ENCODE data around the gene SUSD6. TPM values are rescaled to one million over a fixed set of nuclear protein-coding genes. Genes with fewer than 3 reads are reported as not detected.

The SUSD6 gene
- total and polyA plus RNA-seq, 8 donors = 8.9 to 41.9 (median 20.3) TPM

GRCh38 chr14:69571449-69572029, 39.9 kb upstream of the SUSD6 start:
- Histone ChIP-seq H3K4me1 (peaks cover 0 to 7% (median 6%) of the 10 kb centered on the region in 3 donors), H3K9me3 (no peaks in the 10 kb centered on the region), H3K4me3 (peak overlapping the region; percentile 12 to 52 (median 30)), H3K27me3 (peaks cover 0 to 39% (median 4%) of the 10 kb centered on the region in 4 donors), H3K27ac (no peak overlapping the region), H3K36me3 (no peaks in the 10 kb centered on the region)
- FAIRE-seq = no peak
- ATAC-seq = peak; percentile 6 to 39 (median 18)
- intact Hi-C loops (cut with DNase I) = no loop called here
- no peak for TF ChIP-seq CTCF (IDR thresholded peaks at IDR 0.05)
- peak in 2 of 6 donors; percentile 61 to 69 for DNase-seq
- WGBS, 2 donors = 14 to 18% methylated on average over 51 to 62 of the region's 62 CpGs

GRCh38 chr14:69572030-69572840, 39.2 kb upstream of the SUSD6 start:
- no peaks in the 10 kb centered on the region for H3K36me3 ChIP-seq
- WGBS, 2 donors = 10 to 15% methylated on average over 88 to 112 of the region's 112 CpGs
- peak overlapping the region; percentile 12 to 52 (median 30) for H3K4me3 ChIP-seq
- no peaks in the 10 kb centered on the region for H3K9me3 ChIP-seq
- no peak overlapping the region for H3K27ac ChIP-seq
- H3K27me3 ChIP-seq = peaks cover 0 to 39% (median 4%) of the 10 kb centered on the region in 4 donors
- peaks cover 0 to 7% (median 6%) of the 10 kb centered on the region in 3 donors for H3K4me1 ChIP-seq
- FAIRE-seq = no peak
- intact Hi-C loops (cut with DNase I) = no loop called here
- peak in 5 of 6 donors; percentile 14 to 74 (median 42) for DNase-seq
- ATAC-seq = peak; percentile 48 to 69 (median 58)
- no peak for TF ChIP-seq CTCF (IDR thresholded peaks at IDR 0.05)

- intact Hi-C loops (cut with DNase I) = no loop called here
- no peak for TF ChIP-seq CTCF (IDR thresholded peaks at IDR 0.05)
- ATAC-seq = no peak
- no peak for FAIRE-seq
- peak overlapping the region in 1 of 4 donors; percentile 52 for H3K4me3 ChIP-seq
- H3K9me3 ChIP-seq = no peaks in the 10 kb centered on the region
- H3K4me1 ChIP-seq = peaks cover 0 to 7% (median 6%) of the 10 kb centered on the region in 3 donors
- no peak for DNase-seq
- H3K27ac ChIP-seq = no peak overlapping the region
- WGBS, 2 donors = 31 to 33% methylated on average over 36 to 40 of the region's 40 CpGs
- H3K27me3 ChIP-seq = peaks cover 0 to 39% (median 4%) of the 10 kb centered on the region in 4 donors
- no peaks in the 10 kb centered on the region for H3K36me3 ChIP-seq
Measured at GRCh38 chr14:69572841-69573135, 38.6 kb upstream of the SUSD6 start.

GRCh38 chr14:69573205-69573830, 38.1 kb upstream of the SUSD6 start:
- H3K27me3 ChIP-seq = peaks cover 0 to 39% (median 4%) of the 10 kb centered on the region in 4 donors
- FAIRE-seq = no peak
- ATAC-seq = no peak
- peaks cover 0 to 7% (median 6%) of the 10 kb centered on the region in 3 donors for H3K4me1 ChIP-seq
- no peak for TF ChIP-seq CTCF (IDR thresholded peaks at IDR 0.05)
- DNase-seq = peak in 2 of 6 donors; percentile 58 to 69
- no peak overlapping the region for H3K4me3 ChIP-seq
- 25 to 32% methylated on average over 51 of the region's 51 CpGs for WGBS, 2 donors
- H3K27ac ChIP-seq = no peak overlapping the region
- intact Hi-C loops (cut with DNase I) = no loop called here
- no peaks in the 10 kb centered on the region for H3K9me3 ChIP-seq
- no peaks in the 10 kb centered on the region for H3K36me3 ChIP-seq
